NCI-H2196 treated with DMSO at 0.1 percent for 48 hours (cell line): ENCODE measurements around the gene DKK1.
"Not testable (repeated sequence)": the region's sequence is repeated elsewhere in the genome, so short reads cannot be mapped to it uniquely, and the experiment has no call there.

Source experiments
- DNase-seq: peaks from one replicate; lab custom pipeline; 2025; ENCODE audit not compliant: unreplicated experiment; lab: John Stamatoyannopoulos, UW

DKK1 gene

DNA sequence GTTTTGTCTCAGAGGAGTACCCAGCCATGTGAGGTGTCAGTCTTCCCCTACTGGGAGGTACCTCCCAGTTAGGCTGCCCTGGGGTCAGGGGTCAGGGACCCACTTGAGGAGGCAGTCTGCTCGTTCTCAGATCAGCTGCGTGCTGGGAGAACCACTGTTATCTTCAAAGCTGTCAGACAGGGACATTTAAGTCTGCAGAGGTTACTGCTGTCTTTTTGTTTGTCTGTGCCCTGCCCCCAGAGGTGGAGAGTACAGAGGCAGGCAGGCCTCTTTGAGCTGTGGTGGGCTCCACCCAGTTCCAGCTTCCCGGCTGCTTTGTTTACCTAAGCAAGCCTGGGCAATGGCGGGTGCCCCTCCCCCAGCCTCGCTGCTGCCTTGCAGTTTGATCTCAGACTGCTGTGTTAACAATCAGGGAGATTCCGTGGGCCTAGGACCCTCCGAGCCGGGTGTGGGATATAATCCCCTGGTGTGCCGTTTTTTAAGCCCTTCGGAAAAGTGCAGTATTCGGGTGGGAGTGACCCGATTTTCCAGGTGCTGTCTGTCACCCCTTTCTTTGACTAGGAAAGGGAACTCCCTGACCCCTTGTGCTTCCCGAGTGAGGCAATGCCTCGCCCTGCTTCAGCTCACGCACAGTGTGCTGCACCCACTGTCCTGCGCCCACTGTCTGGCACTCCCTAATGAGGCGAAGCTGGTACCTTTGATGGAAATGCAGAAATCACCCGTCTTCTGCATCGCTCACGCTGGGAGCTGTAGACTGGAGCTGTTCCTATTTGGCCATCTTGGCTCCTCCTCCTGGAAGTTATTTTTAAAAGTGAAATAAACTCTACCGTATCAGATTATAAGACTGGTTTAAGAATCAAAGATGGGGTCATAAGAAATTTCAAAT is 51.7 kb downstream of the DKK1 start:
- DNase-seq: not testable (repeated sequence)
